ENCODE measurements around the gene TPPP3. TPM values are rescaled to one million over a fixed set of nuclear protein-coding genes. Genes with fewer than 3 reads are reported as not detected.
"Not testable (repeated sequence)": the region's sequence is repeated elsewhere in the genome, so short reads cannot be mapped to it uniquely, and the experiment has no call there.

Gene TPPP3
- total RNA-seq, 1 donor, result 0.99 TPM

GRCh38 chr16:67383284-67383683, 10.0 kb downstream of the TPPP3 start:
- DNase-seq (ENCODE audit: low read depth), result no peak
- no peak overlapping the region for H3K4me3 ChIP-seq (ENCODE audit: low read depth, low read length)
- no peak for TF ChIP-seq CTCF (IDR thresholded peaks at IDR 0.05; ENCODE audit: insufficient read depth, low read length)

GRCh38 chr16:67378642-67379041, 14.7 kb downstream of the TPPP3 start:
- no peak for TF ChIP-seq CTCF (IDR thresholded peaks at IDR 0.05; ENCODE audit: insufficient read depth, low read length)
- no peak for DNase-seq (ENCODE audit: low read depth)
- H3K4me3 ChIP-seq (ENCODE audit: low read depth, low read length), result no peak overlapping the region

GRCh38 chr16:67376012-67376411, 17.3 kb downstream of the TPPP3 start:
- DNase-seq (ENCODE audit: low read depth), result not testable (repeated sequence)

GRCh38 chr16:67372664-67373063, 20.6 kb downstream of the TPPP3 start:
- H3K4me3 ChIP-seq (ENCODE audit: low read depth, low read length), result no peak overlapping the region
- peak; percentile 59 for DNase-seq (ENCODE audit: low read depth)
- peak; percentile 54 for TF ChIP-seq CTCF (IDR thresholded peaks at IDR 0.05; ENCODE audit: insufficient read depth, low read length)

More at GRCh38 chr16:67376012-67376411, 17.3 kb downstream of the TPPP3 start:
- not testable (repeated sequence) for H3K4me3 ChIP-seq (ENCODE audit: low read depth, low read length)

- H3K4me3 ChIP-seq (ENCODE audit: low read depth, low read length), result no peak overlapping the region
- no peak for DNase-seq (ENCODE audit: low read depth)
- no peak for TF ChIP-seq CTCF (IDR thresholded peaks at IDR 0.05; ENCODE audit: insufficient read depth, low read length)
Measured at GRCh38 chr16:67370661-67371060, 22.6 kb downstream of the TPPP3 start.

- no peak overlapping the region for H3K4me3 ChIP-seq (ENCODE audit: low read depth, low read length)
- no peak for DNase-seq (ENCODE audit: low read depth)
- no peak for TF ChIP-seq CTCF (IDR thresholded peaks at IDR 0.05; ENCODE audit: insufficient read depth, low read length)
Measured at GRCh38 chr16:67364600-67365235, 28.6 kb downstream of the TPPP3 start.

- no peak for TF ChIP-seq CTCF (IDR thresholded peaks at IDR 0.05; ENCODE audit: insufficient read depth, low read length)
- no peak overlapping the region for H3K4me3 ChIP-seq (ENCODE audit: low read depth, low read length)
- no peak for DNase-seq (ENCODE audit: low read depth)
Measured at GRCh38 chr16:67361038-67361437, 32.3 kb downstream of the TPPP3 start.

- DNase-seq (ENCODE audit: low read depth); H3K4me3 ChIP-seq (ENCODE audit: low read depth, low read length): not testable (repeated sequence)
Measured at GRCh38 chr16:67359540-67360269, 33.6 kb downstream of the TPPP3 start.
